ENCODE data around the gene RPL7L1. TPM values are rescaled to one million over a fixed set of nuclear protein-coding genes. Genes with fewer than 3 reads are reported as not detected.

Gene RPL7L1
- total and polyA plus RNA-seq, 2 of the 4 experiments (the other 2 are of a cell fraction): 43.0 to 112 TPM

- BruUV-seq (replicated peaks): no TSS peak
- H3K56ac ChIP-seq (ENCODE audit: extremely low read depth, insufficient read depth, low read length): no peak overlapping the region
- dilution Hi-C loops (cut with HindIII; ENCODE audit: low sequenced_read_pairs, unreplicated experiment): no loop called here
- H3K79me1 ChIP-seq (ENCODE audit: low read depth in 1 of 2, low read length in 2 of 2): no peaks in the 10 kb centered on the region
- DNase-seq: peak; percentile 63
- no peak overlapping the region for H4K91ac ChIP-seq (ENCODE audit: insufficient read depth, low read depth, low read length)
- no peak overlapping the region for H4K8ac ChIP-seq (ENCODE audit: low read depth in 2 of 2, low read length in 2 of 2)
- no peak overlapping the region for H3K23ac ChIP-seq (ENCODE audit: low read depth, low read length)
- no peak overlapping the region for H2BK15ac ChIP-seq (ENCODE audit: low read depth, low read length)
- no peak overlapping the region for H2BK120ac ChIP-seq (ENCODE audit: low read depth, low read length)
- peaks cover 3% of the 10 kb centered on the region; the same call in 1 of the 2 replicates for H3K4me1 ChIP-seq (ENCODE audit: control insufficient read depth, insufficient read depth, low read length)
- no peak overlapping the region for H3K27ac ChIP-seq (ENCODE audit: insufficient read depth, low read length)
- H3K14ac ChIP-seq (replicated peaks; ENCODE audit: low read depth, low read length): no peak overlapping the region
- no peak overlapping the region for H3K4me3 ChIP-seq (ENCODE audit: insufficient read depth, low read depth, low read length)
- no peak overlapping the region for H2AFZ ChIP-seq (replicated peaks; ENCODE audit: low read length, poor library complexity)
- TF ChIP-seq RAD21 (IDR thresholded peaks at IDR 0.05; ENCODE audit: low read length): peak; percentile 72
- no peak for TF ChIP-seq MAZ (IDR thresholded peaks at IDR 0.05; ENCODE audit: borderline replicate concordance, low read depth, low read length)
- TF ChIP-seq RFX5 (IDR thresholded peaks at IDR 0.05; ENCODE audit: low read depth, low read length): no peak
- TF ChIP-seq SMC3 (IDR thresholded peaks at IDR 0.05; ENCODE audit: low read depth, low read length): peak; percentile 64
- no peak for TF ChIP-seq NFE2L2 (IDR thresholded peaks at IDR 0.05; ENCODE audit: low read depth, low read length)
- TF ChIP-seq MXI1 (IDR thresholded peaks at IDR 0.05; ENCODE audit: borderline replicate concordance, low read depth, low read length): no peak
- no peak for TF ChIP-seq ELK1 (IDR thresholded peaks at IDR 0.05; ENCODE audit: borderline replicate concordance, low read depth, low read length)
- peak; percentile 68 for TF ChIP-seq CTCF (conservative IDR thresholded peaks at IDR 0.05; ENCODE audit: low read depth, low read length)
- TF ChIP-seq MAFK (IDR thresholded peaks at IDR 0.05; ENCODE audit: low read depth, low read length): no peak
- no peak for TF ChIP-seq CEBPB (IDR thresholded peaks at IDR 0.05; ENCODE audit: low read depth, low read length)
- TF ChIP-seq RCOR1 (IDR thresholded peaks at IDR 0.05; ENCODE audit: insufficient replicate concordance, low read length): no peak
- POLR2A ChIA-PET (ENCODE audit: unreplicated experiment): no interaction called here
- in situ Hi-C loops (cut with MboI; ENCODE audit: low sequenced_read_pairs): loop anchor here (25.0 kb wide), 1 partner anchor 812 kb away; no protein-coding TSS in a partner anchor
- ATAC-seq (ENCODE audit: low read depth): no peak
- no peak overlapping the region for H3K9ac ChIP-seq (ENCODE audit: low read depth, low read length)
- H4K5ac ChIP-seq (ENCODE audit: low read depth, low read length): no peak overlapping the region
- CTCF ChIA-PET: interaction anchor here (0.6 kb wide), 1 partner anchor 268 kb away, joined by 4 read pairs; no protein-coding TSS in a partner anchor
- H4K20me1 ChIP-seq (ENCODE audit: insufficient read depth, low read length): no peaks in the 10 kb centered on the region
- no peaks in the 10 kb centered on the region for H3K9me1 ChIP-seq (ENCODE audit: insufficient read depth, low read length)
- H2AK5ac ChIP-seq (ENCODE audit: low read depth, low read length): no peak overlapping the region
- intact Hi-C loops (cut with micrococcal nuclease): loop anchor here (1.0 to 10.0 kb wide), 2 partner anchors 238 to 824 kb away; no protein-coding TSS in a partner anchor
- no peak overlapping the region for H3K18ac ChIP-seq (ENCODE audit: low read depth, low read length)
- H3K27me3 ChIP-seq (ENCODE audit: control insufficient read depth, insufficient read depth, low read length): no peaks in the 10 kb centered on the region
- H3K4ac ChIP-seq (ENCODE audit: low read depth, low read length): no peak overlapping the region
- H2AK9ac ChIP-seq (replicated peaks; ENCODE audit: low read depth, low read length, poor library complexity): no peak overlapping the region
- no peak overlapping the region for H2BK20ac ChIP-seq (ENCODE audit: low read depth, low read length)
- H2BK5ac ChIP-seq (ENCODE audit: low read depth, low read length, poor library complexity, severe bottlenecking): no peak overlapping the region
- H3K9me3 ChIP-seq (ENCODE audit: control insufficient read depth, insufficient read depth, low read length): no peaks in the 10 kb centered on the region
- WGBS, 2 experiments (ENCODE audit: extremely low coverage in 2 of 2, insufficient read length in 1 of 2): no CpG with 5 or more reads among the region's 10 CpGs
- no peak overlapping the region for H3K4me2 ChIP-seq (ENCODE audit: low read depth, low read length)
- H3K36me3 ChIP-seq (ENCODE audit: control insufficient read depth, insufficient read depth, low read length): no peaks in the 10 kb centered on the region
These were observed 19.5 kb downstream of the RPL7L1 start for GRCh38 chr6:42898891-42899361.
